LNCAP (cell line): Measurements from ENCODE around the gene C16orf89.

Experiments used
- TF ChIP-seq, protein P1 (sequence below): fragments of 450-650 bp; IDR thresholded peaks from 2 replicates; pipeline ENCODE4 v1.5.1; 2017; ENCODE audit warnings: mild to moderate bottlenecking

The C16orf89 gene

GRCh38 chr16:5058476-5058875 lies 7.3 kb downstream of the C16orf89 start:
- TF ChIP-seq, protein P1, sequence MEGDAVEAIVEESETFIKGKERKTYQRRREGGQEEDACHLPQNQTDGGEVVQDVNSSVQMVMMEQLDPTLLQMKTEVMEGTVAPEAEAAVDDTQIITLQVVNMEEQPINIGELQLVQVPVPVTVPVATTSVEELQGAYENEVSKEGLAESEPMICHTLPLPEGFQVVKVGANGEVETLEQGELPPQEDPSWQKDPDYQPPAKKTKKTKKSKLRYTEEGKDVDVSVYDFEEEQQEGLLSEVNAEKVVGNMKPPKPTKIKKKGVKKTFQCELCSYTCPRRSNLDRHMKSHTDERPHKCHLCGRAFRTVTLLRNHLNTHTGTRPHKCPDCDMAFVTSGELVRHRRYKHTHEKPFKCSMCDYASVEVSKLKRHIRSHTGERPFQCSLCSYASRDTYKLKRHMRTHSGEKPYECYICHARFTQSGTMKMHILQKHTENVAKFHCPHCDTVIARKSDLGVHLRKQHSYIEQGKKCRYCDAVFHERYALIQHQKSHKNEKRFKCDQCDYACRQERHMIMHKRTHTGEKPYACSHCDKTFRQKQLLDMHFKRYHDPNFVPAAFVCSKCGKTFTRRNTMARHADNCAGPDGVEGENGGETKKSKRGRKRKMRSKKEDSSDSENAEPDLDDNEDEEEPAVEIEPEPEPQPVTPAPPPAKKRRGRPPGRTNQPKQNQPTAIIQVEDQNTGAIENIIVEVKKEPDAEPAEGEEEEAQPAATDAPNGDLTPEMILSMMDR = no peak

- TF ChIP-seq, protein P1 = peak; percentile 53
Observed at GRCh38 chr16:5056352-5056751, 9.4 kb downstream of the C16orf89 start.

DNA sequence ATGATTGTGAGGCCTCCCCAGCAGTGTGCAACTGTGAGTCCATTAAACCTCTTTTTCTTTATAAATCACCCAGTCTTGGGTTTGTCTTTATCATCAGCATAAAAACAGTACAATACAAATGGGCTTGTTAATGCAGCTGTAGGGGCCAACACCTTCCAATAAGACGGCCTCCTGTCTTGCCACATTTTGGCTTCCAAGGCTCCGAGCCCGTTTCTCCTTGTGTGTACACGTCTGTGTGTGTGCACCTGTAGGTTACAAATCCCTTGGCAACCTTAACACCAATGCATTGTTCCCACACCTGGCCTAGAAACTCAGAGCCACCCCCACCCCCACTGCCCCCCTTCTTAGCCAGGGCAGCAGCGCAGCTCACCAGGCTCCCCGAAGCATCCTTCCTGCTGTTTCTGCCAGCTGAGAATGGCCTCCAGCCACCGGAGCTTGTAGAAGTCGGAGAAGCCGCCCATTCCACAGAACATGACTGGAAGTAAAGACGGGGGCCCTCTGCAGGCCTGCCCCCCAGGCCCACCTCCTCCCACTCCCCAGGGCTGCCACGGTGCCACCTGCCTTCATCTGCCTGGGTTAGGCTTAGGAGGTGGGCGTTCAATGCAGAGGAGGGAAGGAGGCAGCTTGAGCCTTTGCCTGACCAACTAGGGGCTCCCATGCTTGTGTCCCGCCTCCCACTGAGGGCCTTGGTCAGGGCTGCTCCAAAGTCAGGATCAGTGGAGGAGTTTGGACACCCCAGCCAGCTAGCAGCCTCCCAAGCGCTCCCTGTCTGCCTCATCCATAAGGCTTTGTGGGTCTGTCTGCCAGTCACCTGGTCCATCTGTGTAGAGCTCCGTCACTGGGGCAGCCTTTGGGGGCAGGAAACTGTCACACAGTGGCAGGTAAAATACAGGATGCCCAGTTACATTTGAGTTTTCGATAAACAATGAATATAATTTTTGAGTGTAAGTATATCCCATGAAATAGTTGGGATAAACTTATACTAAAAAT lies 10.6 kb downstream of the C16orf89 start:
- TF ChIP-seq, protein P1 = no peak

- TF ChIP-seq, protein P1 = no peak
Observed at GRCh38 chr16:5046914-5047313, 18.8 kb downstream of the C16orf89 start.

- TF ChIP-seq, protein P1 = no peak
Observed at GRCh38 chr16:5045499-5046115, 20.1 kb downstream of the C16orf89 start.

DNA sequence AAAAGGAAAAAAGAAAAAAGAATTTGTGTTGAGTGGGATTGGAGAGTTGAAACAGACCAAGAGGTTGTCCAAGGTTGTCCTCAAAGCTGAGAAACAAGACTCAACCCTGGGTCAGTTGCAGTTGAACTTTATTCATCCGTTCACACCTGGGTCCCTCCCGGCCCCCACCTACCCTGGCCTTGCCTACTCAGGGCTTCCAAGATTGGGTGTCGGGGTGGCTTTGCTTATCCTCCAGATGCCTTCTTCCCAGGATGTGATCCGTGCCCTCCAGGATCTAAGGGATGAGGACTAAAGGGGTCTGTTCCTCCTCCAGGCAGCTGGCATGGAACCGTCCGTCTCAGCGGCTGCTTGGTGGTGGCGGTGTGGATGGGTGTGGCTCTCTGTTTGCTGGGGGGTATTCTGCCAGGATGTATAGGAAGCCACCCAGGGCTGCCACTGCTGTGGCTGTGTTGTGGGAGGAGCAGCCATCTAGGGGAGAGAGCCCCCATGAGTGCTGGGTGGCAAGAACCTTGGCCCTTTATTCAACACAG lies 21.7 kb downstream of the C16orf89 start:
- TF ChIP-seq, protein P1 = no peak

GRCh38 chr16:5042574-5043171 lies 23.1 kb downstream of the C16orf89 start:
- TF ChIP-seq, protein P1 = no peak
